ENCODE results near the gene GPR107. TPM values are rescaled to one million over a fixed set of nuclear protein-coding genes. Genes with fewer than 3 reads are reported as not detected.

Gene GPR107
- total and polyA plus RNA-seq, 2 donors (not counting 1 experiment from before 2014, with no cell fraction given): 10.4 to 28.1 TPM

DNA sequence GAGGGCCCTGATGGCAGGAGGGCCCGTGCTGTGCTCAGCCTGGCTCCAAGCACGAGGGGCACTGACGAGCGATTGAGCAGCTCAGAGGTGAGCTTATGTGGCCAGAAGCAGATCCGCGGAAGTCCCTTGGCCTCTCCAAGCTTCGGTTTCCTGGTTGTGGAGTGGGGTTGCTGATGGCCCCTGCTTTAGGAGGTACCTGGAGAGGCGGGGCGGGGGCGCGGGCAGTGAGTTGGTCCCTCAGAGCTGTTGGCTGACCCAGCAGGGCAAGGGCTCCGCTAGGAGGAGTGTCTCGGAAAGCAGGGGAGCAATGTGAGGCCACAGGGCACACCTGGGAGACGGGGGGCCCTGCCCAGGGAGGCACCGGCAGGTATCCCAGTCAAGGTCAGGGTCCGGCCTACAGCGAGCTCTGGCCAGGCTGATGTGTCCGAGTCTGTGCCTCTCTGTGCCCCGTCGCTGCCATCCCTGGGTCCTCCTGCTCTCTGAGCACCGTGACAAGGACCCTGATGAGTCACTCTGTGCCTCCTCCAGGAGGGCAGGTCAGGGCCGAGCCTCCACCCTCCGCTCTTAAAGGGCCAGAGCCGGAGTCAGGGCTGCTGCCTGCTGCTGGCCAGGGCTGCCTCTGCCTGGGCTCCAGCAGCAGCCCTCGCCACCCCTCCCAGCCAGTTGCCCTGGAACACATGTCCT, 133.3 kb downstream of the GPR107 start:
- Histone ChIP-seq H4K20me1 (ENCODE audit: control insufficient read depth, insufficient read depth, low read length, poor library complexity, severe bottlenecking) (no peaks in the 10 kb centered on the region), H3K27me3 (replicated peaks in 1 of 4; ENCODE audit: control extremely low read depth in 1 of 4, control insufficient read depth in 3 of 4, insufficient read depth in 4 of 4, low read length in 3 of 4) (no peaks in the 10 kb centered on the region), H3K4me3 (ENCODE audit: control extremely low read depth in 1 of 5, extremely low read depth in 1 of 5, insufficient read depth in 1 of 5, low read depth in 2 of 5, low read length in 4 of 5) (no peak overlapping the region), H3K9me3 (ENCODE audit: control extremely low read depth in 1 of 3, control insufficient read depth in 2 of 3, insufficient read depth in 1 of 3, low read length in 2 of 3) (no peaks in the 10 kb centered on the region), H3K4me1 (ENCODE audit: control insufficient read depth in 2 of 2, insufficient read depth in 2 of 2, low read length in 2 of 2) (no peaks in the 10 kb centered on the region), H3K9ac (ENCODE audit: low read length) (no peak overlapping the region), H2AFZ (ENCODE audit: insufficient read depth, low read depth, low read length, poor library complexity, severe bottlenecking) (no peak overlapping the region), H3K79me2 (ENCODE audit: control insufficient read depth, insufficient read depth, low read length) (no peaks in the 10 kb centered on the region), H3K36me3 (replicated peaks in 1 of 2; ENCODE audit: control extremely low read depth in 1 of 2, control insufficient read depth in 1 of 2, extremely low read depth in 1 of 2, insufficient read depth in 2 of 2, low read length in 1 of 2) (no peaks in the 10 kb centered on the region), H3K4me2 (replicated peaks; ENCODE audit: low read depth, low read length, poor library complexity, severe bottlenecking) (no peak overlapping the region), H3K27ac (ENCODE audit: low read length in 2 of 2) (no peak overlapping the region)
- intact Hi-C loops (cut with micrococcal nuclease): no loop called here
- ChIA-PET CTCF (no interaction called here), POLR2A (no interaction called here)
- ATAC-seq (ENCODE audit: low read depth): no peak
- DNase-seq: no peak
- Mint-ChIP-seq H3K27me3 (peaks cover 13% of the 10 kb centered on the region), H3K27ac (no peak overlapping the region), H3K4me3 (no peak overlapping the region), H3K9me3 (ENCODE audit: insufficient read depth) (no peaks in the 10 kb centered on the region), H3K4me1 (no peaks in the 10 kb centered on the region)
- WGBS (ENCODE audit: insufficient coverage): 91% methylated on average over 25 of the region's 25 CpGs
- no peak for TF ChIP-seq EZH2 (IDR thresholded peaks at IDR 0.05; ENCODE audit: borderline replicate concordance, insufficient read depth, low read depth, low read length, poor library complexity, severe bottlenecking)

DNA sequence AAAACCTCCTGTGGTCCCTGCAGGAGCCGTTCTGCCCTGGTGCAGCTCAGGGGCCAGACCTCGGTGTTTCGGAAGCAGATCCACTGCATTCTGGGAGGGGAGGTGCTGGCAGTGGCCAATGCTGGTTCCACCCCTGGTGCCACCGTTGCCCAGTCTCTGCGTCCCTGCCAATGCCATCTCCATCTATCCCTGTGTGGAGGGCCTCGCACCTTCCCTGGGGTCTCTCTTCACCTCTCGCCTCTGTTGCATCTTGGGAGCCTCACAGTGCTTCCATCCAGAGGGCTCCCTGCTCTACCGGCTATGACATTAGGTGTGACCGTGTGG, 133.8 kb downstream of the GPR107 start:
- TF ChIP-seq, protein P1, sequence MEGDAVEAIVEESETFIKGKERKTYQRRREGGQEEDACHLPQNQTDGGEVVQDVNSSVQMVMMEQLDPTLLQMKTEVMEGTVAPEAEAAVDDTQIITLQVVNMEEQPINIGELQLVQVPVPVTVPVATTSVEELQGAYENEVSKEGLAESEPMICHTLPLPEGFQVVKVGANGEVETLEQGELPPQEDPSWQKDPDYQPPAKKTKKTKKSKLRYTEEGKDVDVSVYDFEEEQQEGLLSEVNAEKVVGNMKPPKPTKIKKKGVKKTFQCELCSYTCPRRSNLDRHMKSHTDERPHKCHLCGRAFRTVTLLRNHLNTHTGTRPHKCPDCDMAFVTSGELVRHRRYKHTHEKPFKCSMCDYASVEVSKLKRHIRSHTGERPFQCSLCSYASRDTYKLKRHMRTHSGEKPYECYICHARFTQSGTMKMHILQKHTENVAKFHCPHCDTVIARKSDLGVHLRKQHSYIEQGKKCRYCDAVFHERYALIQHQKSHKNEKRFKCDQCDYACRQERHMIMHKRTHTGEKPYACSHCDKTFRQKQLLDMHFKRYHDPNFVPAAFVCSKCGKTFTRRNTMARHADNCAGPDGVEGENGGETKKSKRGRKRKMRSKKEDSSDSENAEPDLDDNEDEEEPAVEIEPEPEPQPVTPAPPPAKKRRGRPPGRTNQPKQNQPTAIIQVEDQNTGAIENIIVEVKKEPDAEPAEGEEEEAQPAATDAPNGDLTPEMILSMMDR (IDR thresholded peaks at IDR 0.05): no peak
- TF ChIP-seq EZH2 (IDR thresholded peaks at IDR 0.05; ENCODE audit: borderline replicate concordance, insufficient read depth, low read depth, low read length, poor library complexity, severe bottlenecking): no peak
- POLR2A ChIA-PET: no interaction called here
- Histone ChIP-seq H3K4me3 (ENCODE audit: control extremely low read depth in 1 of 5, extremely low read depth in 1 of 5, insufficient read depth in 1 of 5, low read depth in 2 of 5, low read length in 4 of 5) (no peak overlapping the region), H3K9me3 (ENCODE audit: control extremely low read depth in 1 of 3, control insufficient read depth in 2 of 3, insufficient read depth in 1 of 3, low read length in 2 of 3) (no peaks in the 10 kb centered on the region), H3K79me2 (ENCODE audit: control insufficient read depth, insufficient read depth, low read length) (no peaks in the 10 kb centered on the region), H3K27me3 (replicated peaks in 1 of 4; ENCODE audit: control extremely low read depth in 1 of 4, control insufficient read depth in 3 of 4, insufficient read depth in 4 of 4, low read length in 3 of 4) (no peaks in the 10 kb centered on the region), H3K4me2 (replicated peaks; ENCODE audit: low read depth, low read length, poor library complexity, severe bottlenecking) (no peak overlapping the region), H3K4me1 (ENCODE audit: control insufficient read depth in 2 of 2, insufficient read depth in 2 of 2, low read length in 2 of 2) (no peaks in the 10 kb centered on the region), H3K9ac (ENCODE audit: low read length) (no peak overlapping the region), H3K27ac (ENCODE audit: low read length in 2 of 2) (no peak overlapping the region), H4K20me1 (ENCODE audit: control insufficient read depth, insufficient read depth, low read length, poor library complexity, severe bottlenecking) (no peaks in the 10 kb centered on the region), H3K36me3 (replicated peaks in 1 of 2; ENCODE audit: control extremely low read depth in 1 of 2, control insufficient read depth in 1 of 2, extremely low read depth in 1 of 2, insufficient read depth in 2 of 2, low read length in 1 of 2) (no peaks in the 10 kb centered on the region), H2AFZ (ENCODE audit: insufficient read depth, low read depth, low read length, poor library complexity, severe bottlenecking) (no peak overlapping the region)
- intact Hi-C loops (cut with micrococcal nuclease): no loop called here
- Mint-ChIP-seq H3K27ac (peak overlapping the region; percentile 15), H3K4me3 (no peak overlapping the region), H3K9me3 (ENCODE audit: insufficient read depth) (no peaks in the 10 kb centered on the region), H3K27me3 (peaks cover 13% of the 10 kb centered on the region), H3K4me1 (no peaks in the 10 kb centered on the region)
- 83% methylated on average over 9 of the region's 9 CpGs for WGBS (ENCODE audit: insufficient coverage)
- DNase-seq: no peak
- no peak for ATAC-seq (ENCODE audit: low read depth)
- CTCF ChIA-PET: no interaction called here
